H9 (cell line): ENCODE data around the gene USP21. TPM values are rescaled to one million over a fixed set of nuclear protein-coding genes. Genes with fewer than 3 reads are reported as not detected.
A peak's percentile ranks its signal among the peaks of the same experiment; 100 is the strongest.

Experiments
- DNase-seq: peaks from one replicate; pipeline ENCODE4 v3.0.0-alpha.2; 2017
- H2AFZ ChIP-seq: one replicate; pipeline ENCODE4 v1.6.1; 2013; ENCODE audit warnings: mild to moderate bottlenecking, low read length, control low read depth, moderate library complexity
- H2AK5ac ChIP-seq: 2 replicates; pipeline ENCODE4 v1.6.1; 2013; ENCODE audit warnings: low read length, control low read depth, mixed read lengths; ENCODE audit not compliant: insufficient read length
- H2BK120ac ChIP-seq: one replicate; pipeline ENCODE4 v1.6.1; 2013; ENCODE audit warnings: low read depth, mild to moderate bottlenecking, low read length, control low read depth, inconsistent platforms; ENCODE audit not compliant: poor library complexity, severe bottlenecking
- H2BK12ac ChIP-seq: 2 replicates; pipeline ENCODE4 v1.6.1; 2013; ENCODE audit warnings: low read length, control low read depth, mixed read lengths, low read depth; ENCODE audit not compliant: insufficient read length
- H2BK15ac ChIP-seq: 2 replicates; pipeline ENCODE4 v1.6.1; 2013; ENCODE audit warnings: low read depth, low read length, control low read depth
- H2BK20ac ChIP-seq: one replicate; pipeline ENCODE4 v1.6.1; 2013; ENCODE audit warnings: low read depth, mild to moderate bottlenecking, low read length, control low read depth, inconsistent platforms; ENCODE audit not compliant: poor library complexity, severe bottlenecking
- H2BK5ac ChIP-seq: 2 replicates; pipeline ENCODE4 v1.6.1; 2013; ENCODE audit warnings: low read length, control low read depth, mixed read lengths; ENCODE audit not compliant: insufficient read length
- H3K14ac ChIP-seq: 2 replicates; pipeline ENCODE4 v1.6.1; 2013; ENCODE audit warnings: low read length, control low read depth; ENCODE audit not compliant: insufficient read depth
- H3K18ac ChIP-seq: 2 replicates; pipeline ENCODE4 v1.6.1; 2013; ENCODE audit warnings: low read depth, mild to moderate bottlenecking, mixed read lengths, low read length, control low read depth; ENCODE audit not compliant: insufficient read length
- H3K23ac ChIP-seq: 2 replicates; pipeline ENCODE4 v1.6.1; 2013; ENCODE audit warnings: low read length, control low read depth, mixed read lengths, low read depth; ENCODE audit not compliant: insufficient read length
- H3K23me2 ChIP-seq: 2 replicates; pipeline ENCODE4 v1.6.1; 2013; ENCODE audit warnings: low read depth, mild to moderate bottlenecking, mixed read lengths, low read length, control low read depth; ENCODE audit not compliant: insufficient read length, poor library complexity, severe bottlenecking
- H3K27ac ChIP-seq: 2 replicates; pipeline ENCODE4 v1.5.1; 2013; ENCODE audit warnings: low read length, control low read depth, mixed read lengths, low read depth; ENCODE audit not compliant: insufficient read length
- H3K27me3 ChIP-seq: 2 replicates; pipeline ENCODE4 v1.6.1; 2013; ENCODE audit warnings: low read length, control low read depth, inconsistent platforms; ENCODE audit not compliant: insufficient read depth
- H3K4ac ChIP-seq: 2 replicates; pipeline ENCODE4 v1.6.1; 2013; ENCODE audit warnings: low read depth, mild to moderate bottlenecking, control low read depth, inconsistent platforms, low read length, moderate library complexity
- H3K4me1 ChIP-seq: 2 replicates; pipeline ENCODE4 v1.6.1; 2013; ENCODE audit warnings: low read length, control low read depth, inconsistent platforms; ENCODE audit not compliant: insufficient read depth
- H3K4me2 ChIP-seq: 2 replicates; pipeline ENCODE4 v1.6.1; 2013; ENCODE audit warnings: low read length, control low read depth, mixed read lengths; ENCODE audit not compliant: insufficient read length, insufficient read depth
- H3K56ac ChIP-seq: 2 replicates; pipeline ENCODE4 v1.6.1; 2013; ENCODE audit warnings: low read depth, mild to moderate bottlenecking, mixed read lengths, low read length, control low read depth; ENCODE audit not compliant: insufficient read length
- H3K79me1 ChIP-seq: 2 replicates; pipeline ENCODE4 v1.6.1; 2013; ENCODE audit warnings: low read depth, mild to moderate bottlenecking, moderate library complexity, low read length, control low read depth, inconsistent platforms; ENCODE audit not compliant: insufficient read depth, poor library complexity, severe bottlenecking
- H3K79me2 ChIP-seq: 2 replicates; pipeline ENCODE4 v1.6.1; 2013; ENCODE audit warnings: low read length, control low read depth, inconsistent platforms; ENCODE audit not compliant: insufficient read depth
- H3K9ac ChIP-seq: 2 replicates; pipeline ENCODE4 v1.6.1; 2013; ENCODE audit warnings: low read length, control low read depth, mixed read lengths; ENCODE audit not compliant: insufficient read length; ENCODE audit errors: extremely low read depth
- H3K9me3 ChIP-seq: one replicate; pipeline ENCODE4 v1.6.1; 2013; ENCODE audit warnings: low read depth, low read length, inconsistent platforms; ENCODE audit not compliant: control insufficient read depth
- H3T11ph ChIP-seq: one replicate; pipeline ENCODE4 v1.6.1; 2013; ENCODE audit warnings: mild to moderate bottlenecking, low read length, control low read depth, inconsistent platforms
- H4K20me1 ChIP-seq: one replicate; pipeline ENCODE4 v1.6.1; 2013; ENCODE audit not compliant: control insufficient read depth, insufficient read length, insufficient read depth
- H4K5ac ChIP-seq: 2 replicates; pipeline ENCODE4 v1.6.1; 2013; ENCODE audit warnings: low read depth, mild to moderate bottlenecking, mixed read lengths, low read length, control low read depth; ENCODE audit not compliant: insufficient read length
- H4K8ac ChIP-seq: replicated peaks from 2 replicates; pipeline ENCODE4 v1.6.1; 2013; ENCODE audit warnings: low read length, control low read depth, mixed read lengths, low read depth; ENCODE audit not compliant: insufficient read length
- H4K91ac ChIP-seq: 2 replicates; pipeline ENCODE4 v1.6.1; 2013; ENCODE audit warnings: low read depth, mild to moderate bottlenecking, moderate library complexity, mixed read lengths, low read length, control low read depth; ENCODE audit not compliant: insufficient read length
- H3K27ac Mint-ChIP-seq, 3 experiments: 2 replicates in 2 of 3; 3 replicates in 1 of 3; pipeline ENCODE4 v1.8.0; 2020 to 2021; ENCODE audit warnings: mixed read lengths in 3 of 3, mild to moderate bottlenecking in 1 of 3, moderate library complexity in 1 of 3
- H3K27me3 Mint-ChIP-seq: 2 replicates; pipeline ENCODE4 v1.8.0; 2021; ENCODE audit warnings: low read depth, mild to moderate bottlenecking, moderate library complexity, mixed read lengths
- H3K36me3 Mint-ChIP-seq, 3 experiments: 2 replicates in 2 of 3; 3 replicates in 1 of 3; pipeline ENCODE4 v1.8.0; 2020 to 2021; ENCODE audit warnings: low read depth in 3 of 3, mixed read lengths in 3 of 3; ENCODE audit not compliant: insufficient read depth in 1 of 3
- H3K4me1 Mint-ChIP-seq, 2 experiments: 2 replicates each; pipeline ENCODE4 v1.8.0; 2020; ENCODE audit warnings: mixed read lengths in 2 of 2
- H3K4me3 Mint-ChIP-seq, 2 experiments: 2 replicates in 1 of 2; 3 replicates in 1 of 2; pipeline ENCODE4 v1.8.0; 2020 to 2021; ENCODE audit warnings: mild to moderate bottlenecking in 2 of 2, mixed read lengths in 2 of 2, moderate library complexity in 1 of 2
- H3K9me3 Mint-ChIP-seq, 2 experiments: 2 replicates in 1 of 2; 3 replicates in 1 of 2; pipeline ENCODE4 v1.8.0; 2020; ENCODE audit warnings: mild to moderate bottlenecking in 2 of 2, mixed read lengths in 2 of 2, moderate library complexity in 1 of 2
- CTCF ChIP-seq: fragments of 200-600 bp; sonication (generic); conservative IDR thresholded peaks from 3 replicates; pipeline ENCODE4 v1.8.0; 2021; ENCODE audit warnings: antibody characterized with exemption, mild to moderate bottlenecking
- WGBS: extraction: QIAGEN DNeasy Blood & Tissue Kit; methylation state at CpG from one replicate; pipeline ENCODE4 v1.1.7; 2013; ENCODE audit warnings: missing lambda C conversion rate, low lambda C conversion rate, mixed read lengths; ENCODE audit not compliant: insufficient read length; ENCODE audit errors: extremely low coverage; 5-methylcytosine and 5-hydroxymethylcytosine counted together
- total RNA-seq: library from RNA; stranded (reverse); gene quantifications from 2 replicates; pipeline ENCODE4 v1.2.1, GENCODE V29; 2021

USP21 gene
- total RNA-seq, 1 experiment from 2014 or later: 17.9 TPM

- Histone ChIP-seq H3K79me1 (no peaks in the 10 kb centered on the region), H3K27ac (no peak overlapping the region), H3K23me2 (peaks cover 4% of the 10 kb centered on the region), H3T11ph (no peak overlapping the region), H3K4ac (no peak overlapping the region), H2AFZ (no peak overlapping the region), H4K91ac (no peak overlapping the region), H2AK5ac (no peak overlapping the region), H3K56ac (no peak overlapping the region), H3K27me3 (no peaks in the 10 kb centered on the region), H3K18ac (no peak overlapping the region), H2BK5ac (no peak overlapping the region), H3K4me1 (peaks cover 6% of the 10 kb centered on the region; the same call in 1 of the 2 replicates), H3K79me2 (no peaks in the 10 kb centered on the region), H2BK15ac (no peak overlapping the region), H3K14ac (no peak overlapping the region), H2BK120ac (no peak overlapping the region), H4K8ac (no peak overlapping the region), H2BK12ac (no peak overlapping the region), H3K9ac (no peak overlapping the region), H3K23ac (no peak overlapping the region), H3K9me3 (no peaks in the 10 kb centered on the region), H4K20me1 (no peaks in the 10 kb centered on the region), H4K5ac (no peak overlapping the region), H2BK20ac (no peak overlapping the region), H3K4me2 (no peak overlapping the region)
- Mint-ChIP-seq H3K9me3 (no peaks in the 10 kb centered on the region), H3K4me3 (no peak overlapping the region), H3K27ac (peak overlapping the region in 1 of 3 experiments; percentile 31; a peak in 2 of 7 replicates), H3K4me1 (peaks cover 28 to 33% of the 10 kb centered on the region in 2 experiments), H3K36me3 (peaks cover 0 to 29% (median 16%) of the 10 kb centered on the region in 3 experiments; a peak in 4 of 7 replicates), H3K27me3 (no peaks in the 10 kb centered on the region)
- no CpG with 5 or more reads among the region's 21 CpGs for WGBS
- DNase-seq: no peak
- TF ChIP-seq CTCF: no peak
These were observed 34.4 kb downstream of the USP21 start for GRCh38 chr1:161193561-161194235.
